SKM-1 treated with dmso at 0.1 percent for 144 hours (cell line): ENCODE measurements around the gene FAM241A.

Source experiments
- DNase-seq: peaks from one replicate; lab custom pipeline; 2025; ENCODE audit not compliant: unreplicated experiment; lab: John Stamatoyannopoulos, UW

Gene FAM241A

DNA sequence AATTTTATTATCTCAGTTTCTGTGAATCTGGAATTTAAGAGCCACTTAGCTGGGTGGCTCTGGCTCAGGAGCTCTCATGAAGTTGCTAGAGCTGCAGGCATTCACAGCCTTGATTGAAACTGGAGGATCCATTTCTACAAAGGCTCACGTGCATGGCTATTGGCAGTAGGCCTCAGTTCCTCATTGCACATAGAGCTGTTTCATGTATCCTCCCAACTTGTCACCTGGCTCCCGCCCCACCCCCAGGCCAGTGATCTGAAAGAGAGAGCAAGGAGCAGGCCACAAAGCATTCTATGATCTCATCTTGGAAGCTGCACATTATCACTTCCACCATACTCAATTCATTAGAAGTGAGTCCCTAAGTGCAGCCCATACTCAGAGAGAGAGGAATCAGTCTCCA lies 67.8 kb downstream of the FAM241A start:
- DNase-seq: no peak

DNA sequence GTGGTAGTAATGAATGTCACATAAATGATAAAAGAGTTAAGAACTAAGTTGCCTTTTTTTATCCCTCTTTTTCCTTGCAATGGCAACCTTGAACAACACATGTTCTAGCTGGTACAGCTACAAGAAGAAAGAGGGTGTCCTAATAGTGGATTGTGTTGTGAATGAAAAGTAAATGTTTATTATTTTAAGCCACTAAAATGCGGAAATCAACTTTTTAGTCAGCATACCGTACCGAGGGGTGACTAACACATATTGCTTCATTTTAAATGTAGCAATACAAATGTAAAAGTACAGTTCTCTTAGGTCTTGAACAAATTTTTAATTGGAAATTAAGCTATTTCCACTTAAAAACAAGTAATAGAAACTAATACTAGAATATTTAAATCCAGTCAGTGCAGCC lies 68.6 kb downstream of the FAM241A start:
- no peak for DNase-seq

DNA sequence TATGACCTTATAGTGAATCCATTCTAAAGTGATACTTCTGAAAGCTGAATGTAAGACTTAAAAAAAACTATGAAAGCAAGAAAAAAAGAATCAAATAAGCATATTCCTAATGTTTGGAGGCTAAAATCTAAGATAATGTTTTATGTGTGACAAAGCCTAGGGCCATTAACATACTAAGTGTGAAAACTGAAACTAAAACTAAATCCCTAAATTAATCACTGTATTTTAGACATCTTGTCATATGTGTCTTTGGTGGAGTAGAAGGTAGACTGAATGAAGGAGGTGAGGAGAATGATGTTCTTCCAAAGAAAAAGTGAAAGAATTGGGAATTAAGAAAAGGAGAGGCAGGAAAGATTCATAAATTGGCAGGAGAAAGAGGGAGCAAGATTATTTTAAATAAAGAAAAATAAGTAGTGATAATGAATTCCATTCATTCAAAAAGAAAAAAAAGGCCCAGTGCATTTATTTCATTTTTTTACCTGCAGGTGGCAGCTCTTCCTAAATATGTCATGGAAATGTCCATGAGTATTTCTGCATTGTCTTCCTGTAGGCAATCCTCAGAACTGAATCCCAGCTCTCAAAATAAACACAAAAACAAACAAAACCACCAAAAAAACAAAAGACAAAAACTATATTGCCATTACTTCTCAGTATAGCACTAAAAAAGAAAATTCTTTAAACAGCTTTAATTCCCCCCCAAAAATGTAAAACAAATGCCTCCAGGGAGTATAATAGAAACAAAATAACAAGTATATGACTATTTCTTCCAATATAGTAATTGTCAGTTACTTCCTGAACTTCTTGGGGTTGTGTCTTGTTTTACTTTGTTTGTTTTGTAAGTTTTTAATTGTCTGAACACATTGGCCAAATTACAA lies 69.4 kb downstream of the FAM241A start:
- peak; percentile 28 for DNase-seq

GRCh38 chr4:112219826-112220366 lies 74.6 kb downstream of the FAM241A start:
- DNase-seq: no peak

- no peak for DNase-seq
Observed at GRCh38 chr4:112222219-112222955, 77.1 kb downstream of the FAM241A start.

DNA sequence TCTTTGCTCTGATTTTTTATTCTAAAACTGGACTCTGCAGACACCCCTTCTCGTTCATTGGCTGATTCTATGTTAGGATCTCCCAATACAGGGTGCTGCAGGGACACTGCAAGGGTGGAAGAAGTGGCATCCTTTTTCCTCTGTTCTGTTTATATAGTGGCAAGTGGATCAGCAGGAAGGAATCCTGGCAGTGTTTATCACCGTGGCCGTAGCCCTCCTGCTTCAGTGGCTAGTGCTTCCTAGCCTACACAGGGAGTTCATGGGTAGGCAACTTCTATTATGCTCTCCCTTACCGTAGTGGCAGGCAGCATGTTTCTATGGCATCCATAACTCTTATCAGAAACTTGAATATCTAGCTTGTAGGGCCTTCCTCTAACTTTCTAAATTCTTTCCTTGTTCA lies 79.9 kb downstream of the FAM241A start:
- DNase-seq: no peak

DNA sequence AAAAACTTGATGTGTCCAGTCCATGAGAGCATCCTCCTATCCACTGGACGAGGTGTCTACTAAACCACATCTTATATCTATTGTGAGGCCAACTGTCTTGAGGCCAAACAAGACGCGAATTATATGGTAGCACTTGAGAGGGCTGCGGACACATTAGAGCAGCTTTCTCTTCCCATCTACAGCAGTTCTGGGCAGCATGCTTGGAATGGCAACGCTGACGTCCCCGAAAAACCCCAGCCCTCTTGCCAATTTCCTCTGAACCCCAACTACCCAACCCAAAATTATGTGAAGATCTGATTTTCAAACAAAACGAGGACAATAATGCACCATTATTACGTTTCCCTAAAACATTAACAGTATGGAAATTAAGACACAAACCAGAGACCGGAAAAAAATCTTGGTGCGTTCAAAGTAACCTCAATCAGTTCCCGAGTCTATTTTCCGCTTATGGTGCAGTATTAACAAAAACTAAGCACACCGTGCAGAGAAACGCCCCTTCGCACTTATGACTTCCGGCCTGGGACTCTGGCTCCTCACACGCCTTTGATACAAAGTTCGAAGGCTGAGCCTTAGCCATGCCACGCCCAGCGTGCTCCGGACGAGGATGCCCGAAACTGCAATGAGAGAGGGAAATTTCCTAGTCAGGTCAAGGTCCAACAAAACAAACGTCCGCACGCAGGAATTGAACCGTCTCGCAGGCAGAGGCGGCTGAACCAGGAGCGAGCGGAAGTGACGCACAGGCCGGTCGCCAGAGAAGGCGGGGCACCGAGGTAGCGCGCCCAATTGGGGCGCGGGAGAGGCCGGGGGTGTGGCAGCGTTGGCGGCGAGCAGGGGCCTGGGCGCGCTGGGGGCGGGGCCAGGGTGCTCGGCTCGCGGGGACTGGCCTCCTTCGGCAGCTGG lies 85.9 kb downstream of the FAM241A start:
- peak; percentile 94 for DNase-seq

GRCh38 chr4:112231779-112232713 lies 86.8 kb downstream of the FAM241A start, which contains the start of gene AP1AR:
AP1AR (plus strand) TSS chr4:112231787; CDS start chr4:112232092, 305 bp downstream.
- DNase-seq: peak; percentile 74

DNA sequence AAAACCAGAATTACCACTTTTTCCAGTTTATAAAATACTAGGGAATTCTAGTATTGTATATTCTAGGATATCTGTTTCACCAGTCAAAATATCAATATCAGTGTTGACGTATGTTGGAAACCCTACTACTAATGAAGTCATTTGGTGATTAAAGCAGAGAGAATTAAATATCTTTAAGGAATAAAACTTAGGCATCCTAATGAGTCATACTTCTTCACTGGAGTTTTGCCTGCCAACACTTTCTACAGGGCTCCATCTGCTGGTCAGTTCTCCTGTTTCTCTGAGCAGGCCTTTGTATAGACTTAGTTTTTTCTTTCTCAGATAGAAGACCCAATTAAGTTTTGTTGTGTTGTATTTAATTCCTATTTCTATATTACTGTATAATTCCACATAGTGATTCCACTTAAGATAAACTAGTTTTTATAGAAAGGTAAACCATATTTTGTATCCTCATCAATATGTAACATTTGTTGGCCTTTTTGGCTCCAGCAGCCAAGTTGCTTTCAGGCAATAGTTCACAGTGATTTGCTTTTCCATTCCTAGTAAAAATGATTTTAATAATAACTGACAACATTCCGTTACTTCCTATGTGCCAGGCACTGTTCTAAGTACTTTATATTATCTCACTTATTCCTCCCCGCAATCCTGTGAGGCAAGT lies 89.8 kb downstream of the FAM241A start:
- DNase-seq: peak; percentile 74

DNA sequence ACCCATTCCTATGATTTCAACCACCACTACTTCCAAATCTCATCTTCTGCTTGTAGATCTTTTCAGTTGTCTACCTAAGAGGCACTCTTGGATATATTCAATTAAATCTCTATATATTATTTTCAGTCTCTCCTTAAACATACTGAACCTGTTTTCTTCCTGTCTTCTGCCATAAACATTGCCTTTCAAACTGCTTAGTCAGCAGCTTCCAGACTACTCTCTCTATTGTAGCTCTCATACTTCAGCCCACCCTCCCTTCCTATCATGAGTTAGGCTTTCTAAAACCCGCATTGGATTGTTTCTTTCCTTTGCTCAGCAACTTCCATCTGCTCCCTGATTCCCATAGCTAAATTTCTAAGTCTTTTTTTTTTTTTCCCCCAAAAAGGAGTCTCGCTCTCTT lies 90.8 kb downstream of the FAM241A start:
- DNase-seq: no peak

DNA sequence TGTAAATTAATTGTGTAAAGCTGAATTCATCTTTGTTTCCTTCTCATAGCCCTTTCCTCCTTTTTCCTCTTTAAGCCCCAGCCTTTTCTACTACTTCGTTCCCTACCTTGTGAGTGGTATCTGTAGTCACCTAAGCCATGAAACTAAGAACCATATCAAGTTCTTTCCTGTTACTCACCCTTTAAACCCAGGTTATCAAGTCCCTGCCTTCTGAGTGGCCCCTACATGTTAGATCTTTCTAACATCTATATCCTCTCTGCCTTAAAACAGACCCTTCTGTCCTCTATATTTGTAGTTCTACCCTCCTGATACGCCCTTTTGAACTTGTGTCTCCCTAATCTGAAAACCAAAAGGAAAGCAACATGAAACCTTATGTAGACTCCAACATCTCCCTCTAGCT lies 93.6 kb downstream of the FAM241A start:
- DNase-seq: no peak
